GM10266 (cell line): ENCODE results near the gene PTPRT.

Experiments used
- DNase-seq: peaks from one replicate; pipeline ENCODE4 v3.0.0; 2012; ENCODE audit errors: extremely low spot score
- TF ChIP-seq, protein P1 (sequence below): IDR thresholded peaks from 2 replicates; pipeline ENCODE4 v1.5.1; 2012; ENCODE audit warnings: mild to moderate bottlenecking, low read depth; ENCODE audit not compliant: control insufficient read depth, insufficient read depth; ENCODE audit errors: missing control alignments

PTPRT gene

DNA sequence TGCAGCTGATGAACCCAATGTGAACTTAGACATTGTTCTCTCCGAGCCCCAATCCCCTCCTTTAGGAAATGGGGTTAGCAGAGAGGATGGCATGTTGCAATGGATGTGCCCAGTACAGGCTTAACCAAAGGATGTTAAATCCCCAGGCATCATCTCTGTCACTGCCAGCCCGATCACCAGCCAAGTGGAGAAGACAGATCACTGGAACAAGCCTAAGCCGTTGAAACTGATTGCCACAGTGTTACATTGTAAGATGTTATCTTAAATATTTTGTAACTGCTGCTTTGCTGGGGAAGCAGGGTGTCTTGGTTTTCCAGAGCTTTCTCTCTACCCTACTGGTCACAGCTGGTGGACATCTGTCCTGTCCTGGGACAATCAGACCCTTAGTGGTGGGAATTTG is 788.1 kb downstream of the PTPRT start:
- DNase-seq, result no peak
- TF ChIP-seq, protein P1, sequence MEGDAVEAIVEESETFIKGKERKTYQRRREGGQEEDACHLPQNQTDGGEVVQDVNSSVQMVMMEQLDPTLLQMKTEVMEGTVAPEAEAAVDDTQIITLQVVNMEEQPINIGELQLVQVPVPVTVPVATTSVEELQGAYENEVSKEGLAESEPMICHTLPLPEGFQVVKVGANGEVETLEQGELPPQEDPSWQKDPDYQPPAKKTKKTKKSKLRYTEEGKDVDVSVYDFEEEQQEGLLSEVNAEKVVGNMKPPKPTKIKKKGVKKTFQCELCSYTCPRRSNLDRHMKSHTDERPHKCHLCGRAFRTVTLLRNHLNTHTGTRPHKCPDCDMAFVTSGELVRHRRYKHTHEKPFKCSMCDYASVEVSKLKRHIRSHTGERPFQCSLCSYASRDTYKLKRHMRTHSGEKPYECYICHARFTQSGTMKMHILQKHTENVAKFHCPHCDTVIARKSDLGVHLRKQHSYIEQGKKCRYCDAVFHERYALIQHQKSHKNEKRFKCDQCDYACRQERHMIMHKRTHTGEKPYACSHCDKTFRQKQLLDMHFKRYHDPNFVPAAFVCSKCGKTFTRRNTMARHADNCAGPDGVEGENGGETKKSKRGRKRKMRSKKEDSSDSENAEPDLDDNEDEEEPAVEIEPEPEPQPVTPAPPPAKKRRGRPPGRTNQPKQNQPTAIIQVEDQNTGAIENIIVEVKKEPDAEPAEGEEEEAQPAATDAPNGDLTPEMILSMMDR, result no peak

DNA sequence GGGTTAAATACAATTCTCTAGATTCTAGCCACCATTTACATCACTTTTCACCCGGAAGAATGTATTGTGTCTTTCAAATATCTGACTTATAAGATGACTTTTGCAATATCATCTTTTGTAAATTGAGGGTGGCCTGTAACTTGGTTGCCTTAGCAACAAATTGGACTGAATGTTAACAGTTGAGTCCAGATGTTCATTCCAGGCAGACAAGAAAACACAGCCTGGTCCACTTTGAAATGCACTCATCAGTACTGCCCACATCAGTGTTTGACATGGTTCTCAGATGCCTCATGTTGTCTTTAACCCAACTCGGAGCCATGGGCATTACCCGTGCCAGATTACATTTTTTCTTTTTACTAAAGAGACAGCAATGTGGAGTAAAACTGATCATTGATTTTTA is 789.9 kb downstream of the PTPRT start:
- TF ChIP-seq, protein P1, result no peak
- DNase-seq, result no peak

DNA sequence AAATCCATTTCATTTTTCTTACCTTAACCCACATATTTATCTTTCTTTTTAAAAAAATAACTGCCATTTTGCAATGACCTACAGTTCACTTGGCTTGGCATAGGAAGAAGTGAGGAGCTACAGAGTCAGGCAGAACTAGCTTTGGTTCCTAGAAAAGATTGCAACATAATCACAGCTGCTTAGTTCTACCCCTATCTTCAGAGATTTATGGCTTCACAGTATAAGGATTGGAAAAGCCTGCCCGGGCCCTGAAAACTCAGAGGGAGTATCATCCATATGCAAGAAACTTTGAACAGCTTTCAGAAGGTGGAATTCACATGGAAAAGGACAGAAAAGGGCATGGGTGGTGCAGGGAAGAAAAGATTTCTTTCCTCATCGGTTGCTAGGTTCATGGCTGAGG is 797.3 kb downstream of the PTPRT start:
- DNase-seq, result no peak
- TF ChIP-seq, protein P1, result no peak

DNA sequence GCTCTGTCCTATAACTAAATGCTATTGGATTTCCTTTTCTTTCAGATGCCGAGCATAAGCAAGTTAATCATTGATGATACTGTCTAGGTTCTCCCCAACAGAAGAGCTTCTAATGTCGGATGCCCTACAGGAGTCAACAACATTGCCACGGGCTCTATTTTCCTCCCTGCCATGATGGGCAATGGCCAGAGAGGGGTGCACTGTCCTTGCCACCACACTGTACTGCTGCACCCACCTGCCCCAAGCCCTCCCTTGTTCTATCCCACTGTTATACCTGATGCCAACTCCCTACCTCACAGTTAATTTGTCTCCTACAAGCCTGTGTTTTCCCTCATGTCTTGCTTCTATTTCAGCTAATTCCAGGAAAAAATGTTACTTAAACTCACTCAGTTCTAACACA is 797.9 kb downstream of the PTPRT start:
- TF ChIP-seq, protein P1, result no peak
- no peak for DNase-seq

DNA sequence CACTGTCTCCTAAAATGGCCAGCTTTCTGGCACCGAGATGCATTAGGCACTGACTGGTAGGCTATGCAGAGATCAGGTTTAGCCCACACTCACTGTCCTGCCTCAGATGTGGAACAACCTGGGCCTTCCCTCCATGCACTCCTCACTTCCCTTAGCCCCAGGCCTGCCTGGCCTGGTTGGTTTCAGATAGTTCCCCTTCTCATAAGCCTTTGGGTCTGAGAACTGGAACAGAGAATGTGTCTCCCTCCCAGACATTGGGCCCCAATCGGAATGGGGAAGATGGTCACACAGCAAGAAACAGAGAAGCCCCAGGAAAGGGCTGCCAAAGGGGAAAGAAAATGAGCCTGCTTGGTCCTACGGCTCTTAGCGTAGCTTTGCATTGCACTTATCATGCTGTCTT is 809.4 kb downstream of the PTPRT start:
- TF ChIP-seq, protein P1, result no peak
- DNase-seq, result no peak

DNA sequence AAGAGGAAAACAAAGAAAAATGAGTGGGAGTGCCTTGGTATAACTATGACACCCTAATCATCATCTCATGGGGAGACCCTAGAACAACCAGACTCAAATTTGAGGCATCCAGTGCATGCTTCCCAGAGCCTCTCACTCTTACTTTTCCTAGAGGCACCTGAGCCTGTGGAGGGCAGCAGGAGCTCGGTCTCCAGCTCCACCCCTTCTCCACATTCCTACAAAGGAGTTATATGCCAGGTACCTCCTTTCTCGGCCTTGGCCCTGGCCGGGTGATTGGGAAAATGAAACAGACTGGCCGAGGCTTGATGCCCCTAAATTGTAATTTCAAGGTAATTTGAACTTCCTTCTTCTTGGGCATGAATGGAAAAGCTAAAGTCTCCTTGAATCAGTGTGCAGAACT is 810.3 kb downstream of the PTPRT start:
- TF ChIP-seq, protein P1, result no peak
- no peak for DNase-seq

DNA sequence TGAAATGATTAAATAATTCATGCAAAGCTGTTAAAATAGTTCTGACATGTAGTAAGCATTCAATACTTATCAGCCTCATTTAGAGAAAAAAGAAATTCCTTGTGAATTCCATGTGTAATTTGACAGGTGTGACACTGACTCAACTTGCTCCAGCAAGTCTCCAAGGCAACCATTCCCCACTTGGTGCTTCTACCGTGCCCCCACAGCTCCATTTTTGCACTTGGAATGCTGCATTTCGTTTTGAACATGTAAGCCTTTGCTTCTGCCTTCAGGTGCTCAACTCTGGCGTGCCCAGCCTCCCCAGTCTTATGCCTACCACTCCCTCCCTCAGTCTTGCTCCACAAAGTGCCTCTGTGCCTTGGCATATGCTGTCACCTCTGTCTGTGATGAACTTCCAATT is 810.9 kb downstream of the PTPRT start:
- no peak for DNase-seq
- TF ChIP-seq, protein P1, result no peak
